HepG2 (cell line): ENCODE results near the gene GPR183. TPM values are rescaled to one million over a fixed set of nuclear protein-coding genes. Genes with fewer than 3 reads are reported as not detected.

Experiments
- ATAC-seq: fragments of 200-7000 bp; cut with Tn5 transposase; 3 replicates; pipeline ENCODE4 v1.9.1; 2020; ENCODE audit warnings: mild to moderate bottlenecking, moderate library complexity
- BruUV-seq: library from RNA; stranded (reverse); fragments of 400-500 nt; replicated peaks from 2 replicates; lab custom pipeline; 2021; lab: Mats Ljungman, UMichigan
- CTCF ChIA-PET: fragments of 300-600 bp; formaldehyde crosslinking; extraction: SDS; loops from one replicate; lab custom pipeline; 2021; ENCODE audit warnings: low total read pairs, inconsistent platforms, low intra/inter-chr PET ratio; lab: Yijun Ruan, JAX
- POLR2A ChIA-PET: fragments of 350-600 bp; sonication (Branson Sonifier 250); formaldehyde crosslinking; loops from one replicate; lab custom pipeline; 2020; ENCODE audit warnings: antibody characterized with exemption, inconsistent platforms; lab: Yijun Ruan, JAX
- DNase-seq: peaks from one replicate; pipeline ENCODE4 v3.0.0-alpha.2; 2015; ENCODE audit warnings: low spot score
- FAIRE-seq: peaks from 3 replicates; lab custom pipeline; 2011; peaks lifted over from hg19 to GRCh38; lab: Jason Lieb, UNC
- H2AFZ ChIP-seq: one replicate; pipeline ENCODE4 v1.6.1; 2011; ENCODE audit warnings: low read length, inconsistent platforms
- H3K27ac ChIP-seq: fragments of 300-600 bp; 3 replicates; pipeline ENCODE4 v1.8.0; 2011; ENCODE audit warnings: mixed run types, mild to moderate bottlenecking, mixed read lengths, low read length, inconsistent platforms; ENCODE audit not compliant: insufficient read depth; ENCODE audit errors: extremely low read length
- H3K27me3 ChIP-seq, 2 experiments: fragments of 200-600 bp in 1 of 2; 2 replicates in 1 of 2; 3 replicates in 1 of 2; pipeline versions ENCODE4 v1.6.0 to v1.8.0; 2011; ENCODE audit warnings: low read length in 2 of 2, mild to moderate bottlenecking in 2 of 2, moderate library complexity in 2 of 2, inconsistent platforms in 1 of 2; ENCODE audit not compliant: insufficient read depth in 2 of 2, control insufficient read depth in 1 of 2
- H3K36me3 ChIP-seq, 2 experiments: fragments of 200-600 bp in 1 of 2; replicated peaks in 1 of 2; 2 replicates in 1 of 2; 3 replicates in 1 of 2; pipeline versions ENCODE4 v1.5.1 to v1.8.0; 2011; ENCODE audit warnings: low read length in 2 of 2, inconsistent platforms in 1 of 2; ENCODE audit not compliant: insufficient read depth in 2 of 2, control insufficient read depth in 1 of 2
- H3K4me1 ChIP-seq: 2 replicates; pipeline ENCODE4 v1.5.1; 2012; ENCODE audit warnings: low read length, inconsistent platforms; ENCODE audit not compliant: insufficient read depth
- H3K4me2 ChIP-seq: 2 replicates; pipeline ENCODE4 v1.6.0; 2011; ENCODE audit warnings: low read depth, low read length, inconsistent platforms
- H3K4me3 ChIP-seq, 3 experiments: fragments of 200-600 bp in 1 of 3; sonication (generic), shearing (Covaris generic) in 1 of 3; replicated peaks in 1 of 3; 2 replicates each; pipeline ENCODE4 v1.5.1; 2011 to 2016; ENCODE audit warnings: low read length in 3 of 3, inconsistent platforms in 2 of 3, low read depth in 2 of 3, mild to moderate bottlenecking in 2 of 3, control low read depth in 1 of 3, mixed read lengths in 1 of 3; ENCODE audit not compliant: insufficient read depth in 1 of 3
- H3K79me2 ChIP-seq: one replicate; pipeline ENCODE4 v1.6.1; 2011; ENCODE audit warnings: low read length, inconsistent platforms; ENCODE audit not compliant: insufficient read depth
- H3K9ac ChIP-seq: 2 replicates; pipeline ENCODE4 v1.6.0; 2011; ENCODE audit warnings: mild to moderate bottlenecking, low read depth, low read length, inconsistent platforms; ENCODE audit not compliant: insufficient read depth
- H3K9me3 ChIP-seq: 2 replicates; pipeline ENCODE4 v1.5.1; 2012; ENCODE audit warnings: mild to moderate bottlenecking, low read length
- H4K20me1 ChIP-seq: 2 replicates; pipeline ENCODE4 v1.6.0; 2011; ENCODE audit warnings: inconsistent platforms, mild to moderate bottlenecking, low read length, moderate library complexity; ENCODE audit not compliant: insufficient read depth
- ATF7 ChIP-seq, 2 experiments: fragments of 450-650 bp in 1 of 2; sonication (generic) in 1 of 2; formaldehyde crosslinking in 1 of 2; IDR thresholded peaks; 2 replicates each; pipeline versions ENCODE4 v1.4.0 to v1.6.1; 2016 to 2020; ENCODE audit warnings: antibody characterized with exemption in 1 of 2, mild to moderate bottlenecking in 1 of 2, missing genetic modification reagents in 1 of 2
- CBX1 ChIP-seq: IDR thresholded peaks from one replicate; pipeline ENCODE4 v1.6.1; 2016; ENCODE audit warnings: antibody characterized with exemption, low read depth
- DNMT1 ChIP-seq: sonication (generic); formaldehyde crosslinking; IDR thresholded peaks from 2 replicates; pipeline ENCODE4 v1.5.1; 2020; ENCODE audit warnings: mild to moderate bottlenecking, missing genetic modification reagents
- HMG20A ChIP-seq: IDR thresholded peaks from 2 replicates; pipeline ENCODE4 v1.6.1; 2016; ENCODE audit warnings: borderline replicate concordance
- KLF16 ChIP-seq, 2 experiments: sonication (generic) in 1 of 2; formaldehyde crosslinking in 1 of 2; IDR thresholded peaks; 2 replicates each; pipeline versions ENCODE4 v1.6.1 to v1.8.0; 2016 to 2023; ENCODE audit warnings: missing genetic modification reagents in 2 of 2, missing compliant biosample characterization in 1 of 2
- MTF2 ChIP-seq: sonication (generic); formaldehyde crosslinking; IDR thresholded peaks from 2 replicates; pipeline ENCODE4 v1.5.0; 2020; ENCODE audit warnings: missing genetic modification reagents, borderline replicate concordance
- MZF1 ChIP-seq: sonication (generic); formaldehyde crosslinking; IDR thresholded peaks from 2 replicates; pipeline ENCODE4 v1.8.1; 2023; ENCODE audit warnings: mild to moderate bottlenecking, missing genetic modification reagents, borderline replicate concordance
- ZBTB3 ChIP-seq: sonication (generic); formaldehyde crosslinking; IDR thresholded peaks from 2 replicates; pipeline ENCODE4 v1.4.0; 2020; ENCODE audit warnings: low read depth, mild to moderate bottlenecking, moderate library complexity, missing genetic modification reagents, borderline replicate concordance
- ZKSCAN1 ChIP-seq: fragments of 150-350 bp; IDR thresholded peaks from 2 replicates; pipeline ENCODE4 v1.6.1; 2014; ENCODE audit warnings: low read length
- ZMAT3 ChIP-seq: sonication (generic); formaldehyde crosslinking; conservative IDR thresholded peaks from 2 replicates; pipeline ENCODE4 v1.7.0; 2021; ENCODE audit warnings: missing genetic modification reagents
- ZNF124 ChIP-seq: sonication (generic); formaldehyde crosslinking; IDR thresholded peaks from 2 replicates; pipeline ENCODE4 v1.4.0; 2020; ENCODE audit warnings: missing genetic modification reagents
- ZNF432 ChIP-seq: sonication (generic); formaldehyde crosslinking; IDR thresholded peaks from 2 replicates; pipeline ENCODE4 v1.5.0; 2020; ENCODE audit warnings: missing genetic modification reagents, mild to moderate bottlenecking, borderline replicate concordance
- ZNF512 ChIP-seq: sonication (generic); formaldehyde crosslinking; IDR thresholded peaks from 2 replicates; pipeline ENCODE4 v1.4.0; 2020; ENCODE audit warnings: mild to moderate bottlenecking, missing genetic modification reagents
- ZNF747 ChIP-seq: sonication (generic); formaldehyde crosslinking; IDR thresholded peaks from 2 replicates; pipeline ENCODE4 v1.8.1; 2023; ENCODE audit warnings: missing genetic modification reagents, mild to moderate bottlenecking, borderline replicate concordance
- WGBS: methylation state at CpG from one replicate; pipeline ENCODE4 v1.1.6; 2017; ENCODE audit warnings: low lambda C conversion rate; 5-methylcytosine and 5-hydroxymethylcytosine counted together
- in situ Hi-C: cut with HindIII; loops from 2 replicates; pipeline ENCODE4 v1.10.0; 2017; ENCODE audit warnings: low pct_unique_long_range_greater_than_20kb; ENCODE audit not compliant: extremely low pct_ligation_motif_present
- intact Hi-C: fragments of 100-400 bp; cut with micrococcal nuclease; formaldehyde crosslinking; loops from one replicate; pipeline ENCODE4 v1.10.0; 2022; ENCODE audit not compliant: unreplicated experiment
- polyA plus RNA-seq, 8 experiments: library from polyadenylated mRNA; depleted of rRNA in 3 of 8; stranded (reverse) in 7 of 8; unstranded in 1 of 8; fragments of >200 nt; fragmentation: Illumina TruSeq in 4 of 8; extraction: Trizol in 4 of 8; gene quantifications; 2 replicates each; pipeline versions ENCODE4 v1.2.1 to v1.2.3, GENCODE V29; 2011 to 2016; ENCODE audit warnings: low read depth in 4 of 8, missing spikeins in 1 of 8, mixed read lengths in 1 of 8; ENCODE audit not compliant: insufficient read depth in 1 of 8
- total RNA-seq, 5 experiments: library from RNA; depleted of rRNA; stranded (reverse); fragments of >200 nt; fragmentation: Illumina TruSeq; extraction: Trizol; gene quantifications; 2 replicates each; pipeline ENCODE4 v1.2.3, GENCODE V29; 2016; ENCODE audit warnings: low read depth in 1 of 5
- TF ChIP-seq, protein P1 (sequence below): sonication (generic); formaldehyde crosslinking; IDR thresholded peaks from 2 replicates; pipeline ENCODE4 v1.5.1; 2020; ENCODE audit warnings: missing genetic modification reagents, mild to moderate bottlenecking, borderline replicate concordance
- TF ChIP-seq, protein P2 (sequence below): sonication (generic); formaldehyde crosslinking; IDR thresholded peaks from 2 replicates; pipeline ENCODE4 v1.8.1; 2023; ENCODE audit warnings: mild to moderate bottlenecking, missing genetic modification reagents, borderline replicate concordance

Gene GPR183
- total and polyA plus RNA-seq, 2 of the 13 experiments (the other 11 are each of a cell fraction or from before 2014, with no cell fraction given) = not detected

- FAIRE-seq (no peak), DNase-seq (no peak), ATAC-seq (no peak)
- H3K4me2 ChIP-seq = no peak overlapping the region
- H3K36me3 ChIP-seq = peaks cover 6 to 41% of the 10 kb centered on the region in 2 experiments
- BruUV-seq = no TSS peak
- no peaks in the 10 kb centered on the region; the same call in 1 of the 2 replicates for H4K20me1 ChIP-seq
- no peak overlapping the region for H3K9ac ChIP-seq
- no peak overlapping the region for H2AFZ ChIP-seq
- intact Hi-C loops = no loop called here
- CTCF ChIA-PET = no interaction called here
- H3K4me1 ChIP-seq = no peaks in the 10 kb centered on the region
- TF ChIP-seq DNMT1 (CRISPR knock-in tag) = no peak
- TF ChIP-seq ZNF124 (CRISPR knock-in tag) = no peak
- TF ChIP-seq ZNF432 = no peak
- no peak for TF ChIP-seq CBX1
- TF ChIP-seq ATF7 (IDR thresholded peaks at IDR 0.05) = no peak
- TF ChIP-seq ATF7 (CRISPR knock-in tag; IDR thresholded peaks at IDR 0.05) = no peak
- TF ChIP-seq ZBTB3 (CRISPR knock-in tag) = no peak
- TF ChIP-seq, all 625 proteins: peak for 0
- 98% methylated on average over 4 of the region's 4 CpGs for WGBS
- POLR2A ChIA-PET = no interaction called here
- H3K9me3 ChIP-seq = no peaks in the 10 kb centered on the region
- H3K79me2 ChIP-seq = no peaks in the 10 kb centered on the region
- no peaks in the 10 kb centered on the region; a peak in 1 of 5 replicates for H3K27me3 ChIP-seq
- in situ Hi-C loops = no loop called here
- H3K27ac ChIP-seq = no peak overlapping the region
- H3K4me3 ChIP-seq = no peak overlapping the region
Measured at GRCh38 chr13:99351772-99352171, 44.6 kb upstream of the GPR183 start.

- Histone ChIP-seq H3K4me2 (no peak overlapping the region), H3K27me3 (no peaks in the 10 kb centered on the region; a peak in 1 of 5 replicates), H2AFZ (no peak overlapping the region), H4K20me1 (no peaks in the 10 kb centered on the region; the same call in 1 of the 2 replicates), H3K9me3 (no peaks in the 10 kb centered on the region), H3K79me2 (no peaks in the 10 kb centered on the region), H3K4me1 (no peaks in the 10 kb centered on the region), H3K4me3 (no peak overlapping the region), H3K9ac (no peak overlapping the region), H3K36me3 (peaks cover 1 to 42% of the 10 kb centered on the region in 2 experiments; a peak in 3 of 5 replicates), H3K27ac (no peak overlapping the region)
- FAIRE-seq (no peak), DNase-seq (no peak), ATAC-seq (no peak)
- intact Hi-C loops = no loop called here
- BruUV-seq = no TSS peak
- in situ Hi-C loops = no loop called here
- POLR2A ChIA-PET = no interaction called here
- 99% methylated on average over 2 of the region's 2 CpGs for WGBS
- CTCF ChIA-PET = no interaction called here
- TF ChIP-seq KLF16 (CRISPR knock-in tag; IDR thresholded peaks at IDR 0.05) = no peak
- TF ChIP-seq ZMAT3 = no peak
- TF ChIP-seq ZKSCAN1 = no peak
- no peak for TF ChIP-seq ZNF747 (CRISPR knock-in tag)
- TF ChIP-seq HMG20A (CRISPR knock-in tag) = no peak
- TF ChIP-seq, protein P1, sequence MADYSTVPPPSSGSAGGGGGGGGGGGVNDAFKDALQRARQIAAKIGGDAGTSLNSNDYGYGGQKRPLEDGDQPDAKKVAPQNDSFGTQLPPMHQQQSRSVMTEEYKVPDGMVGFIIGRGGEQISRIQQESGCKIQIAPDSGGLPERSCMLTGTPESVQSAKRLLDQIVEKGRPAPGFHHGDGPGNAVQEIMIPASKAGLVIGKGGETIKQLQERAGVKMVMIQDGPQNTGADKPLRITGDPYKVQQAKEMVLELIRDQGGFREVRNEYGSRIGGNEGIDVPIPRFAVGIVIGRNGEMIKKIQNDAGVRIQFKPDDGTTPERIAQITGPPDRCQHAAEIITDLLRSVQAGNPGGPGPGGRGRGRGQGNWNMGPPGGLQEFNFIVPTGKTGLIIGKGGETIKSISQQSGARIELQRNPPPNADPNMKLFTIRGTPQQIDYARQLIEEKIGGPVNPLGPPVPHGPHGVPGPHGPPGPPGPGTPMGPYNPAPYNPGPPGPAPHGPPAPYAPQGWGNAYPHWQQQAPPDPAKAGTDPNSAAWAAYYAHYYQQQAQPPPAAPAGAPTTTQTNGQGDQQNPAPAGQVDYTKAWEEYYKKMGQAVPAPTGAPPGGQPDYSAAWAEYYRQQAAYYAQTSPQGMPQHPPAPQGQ (CRISPR knock-in tag) = no peak
- TF ChIP-seq, protein P2, sequence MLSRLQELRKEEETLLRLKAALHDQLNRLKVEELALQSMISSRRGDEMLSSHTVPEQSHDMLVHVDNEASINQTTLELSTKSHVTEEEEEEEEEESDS (CRISPR knock-in tag) = no peak
- no peak for TF ChIP-seq MZF1 (CRISPR knock-in tag)
- no peak for TF ChIP-seq ZNF512 (CRISPR knock-in tag)
- TF ChIP-seq MTF2 (CRISPR knock-in tag) = no peak
Measured at GRCh38 chr13:99350191-99350590, 43.0 kb upstream of the GPR183 start.
